Esophagus squamous epithelium (tissue), 4 donors: ENCODE measurements around the gene YIPF2.

ENCODE experiments used
- CTCF ChIP-seq, 6 experiments: fragments of 450-650 bp in 4 of 6; fragments of 200-600 bp in 2 of 6; sonication (generic) in 2 of 6; IDR thresholded peaks; one replicate each; pipeline ENCODE4 v1.5.1; 2016 to 2019; ENCODE audit warnings: antibody characterized with exemption in 6 of 6, mild to moderate bottlenecking in 4 of 6, moderate library complexity in 4 of 6
- POLR2A ChIP-seq, 4 donors: fragments of 450-650 bp; IDR thresholded peaks; one replicate each; pipeline ENCODE4 v1.6.1; 2017; ENCODE audit warnings: antibody characterized with exemption in 4 of 4, mild to moderate bottlenecking in 4 of 4, moderate library complexity in 3 of 4

DNA sequence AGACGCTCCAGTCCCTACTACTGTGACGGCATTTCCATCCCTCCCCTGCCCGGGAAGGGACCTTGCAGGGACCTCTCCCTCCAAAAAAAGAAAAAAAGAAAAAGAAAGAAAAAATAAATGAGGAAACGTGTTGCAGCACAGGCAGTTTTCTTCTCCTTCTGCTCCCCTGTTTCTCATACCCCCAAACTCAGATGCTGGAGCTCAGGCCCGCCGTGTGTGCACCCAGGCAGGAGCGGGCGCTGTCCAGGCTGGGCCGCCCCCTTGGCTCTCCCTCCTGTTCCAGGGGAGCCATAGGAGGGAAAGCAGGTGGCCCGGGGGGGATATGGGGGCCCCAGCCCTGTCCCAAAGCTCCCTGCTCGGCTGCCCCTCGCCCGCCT is 5.8 kb downstream of the YIPF2 start:
- TF ChIP-seq CTCF (IDR thresholded peaks at IDR 0.05), result no peak
- TF ChIP-seq POLR2A (IDR thresholded peaks at IDR 0.05), result no peak
